NCI-H748 (cell line): ENCODE data around the gene PRSS27.
"Not testable (repeated sequence)": the region's sequence is repeated elsewhere in the genome, so short reads cannot be mapped to it uniquely, and the experiment has no call there.

Source experiments
- DNase-seq: peaks from one replicate; lab custom pipeline; 2025; ENCODE audit not compliant: unreplicated experiment; lab: John Stamatoyannopoulos, UW

Gene PRSS27

DNA sequence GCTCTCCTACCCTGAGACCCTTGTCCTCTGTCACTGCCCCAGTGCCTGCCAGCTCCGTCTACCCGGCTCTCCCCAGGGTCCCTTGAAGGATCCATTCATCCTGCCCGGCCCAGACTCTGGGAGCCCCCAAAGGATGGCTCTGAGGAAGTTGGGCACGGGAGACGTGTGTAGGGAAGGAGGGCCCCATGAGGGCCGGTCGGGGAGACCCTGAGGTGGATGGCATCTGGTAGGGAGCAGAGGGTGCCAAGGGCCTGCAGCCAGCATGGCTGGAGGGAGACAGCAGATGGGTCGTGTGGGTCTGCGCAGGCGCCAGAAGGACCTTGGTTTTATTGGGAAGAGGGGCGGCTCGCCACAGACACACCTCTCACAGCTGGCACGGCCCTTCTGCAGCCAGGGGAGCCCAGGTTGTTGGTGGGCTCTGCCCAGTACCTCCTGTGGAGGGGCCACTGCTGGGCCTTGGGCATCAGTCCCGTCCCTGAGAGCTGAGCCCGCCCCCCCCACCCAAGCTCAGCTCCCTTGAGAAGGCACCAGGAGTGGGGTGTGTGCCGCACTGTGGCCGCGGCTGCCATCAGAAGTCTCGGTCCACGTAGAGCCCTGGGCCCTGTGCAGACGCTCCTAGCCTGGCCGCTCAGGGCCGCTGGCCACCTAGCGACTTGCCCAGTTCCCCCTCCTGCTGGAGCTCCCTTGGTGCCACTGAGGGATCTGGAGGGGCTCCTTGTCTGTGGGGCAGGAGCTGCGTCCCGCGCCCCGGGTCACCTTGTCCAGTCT, 21.7 kb downstream of the PRSS27 start:
- no peak for DNase-seq

DNA sequence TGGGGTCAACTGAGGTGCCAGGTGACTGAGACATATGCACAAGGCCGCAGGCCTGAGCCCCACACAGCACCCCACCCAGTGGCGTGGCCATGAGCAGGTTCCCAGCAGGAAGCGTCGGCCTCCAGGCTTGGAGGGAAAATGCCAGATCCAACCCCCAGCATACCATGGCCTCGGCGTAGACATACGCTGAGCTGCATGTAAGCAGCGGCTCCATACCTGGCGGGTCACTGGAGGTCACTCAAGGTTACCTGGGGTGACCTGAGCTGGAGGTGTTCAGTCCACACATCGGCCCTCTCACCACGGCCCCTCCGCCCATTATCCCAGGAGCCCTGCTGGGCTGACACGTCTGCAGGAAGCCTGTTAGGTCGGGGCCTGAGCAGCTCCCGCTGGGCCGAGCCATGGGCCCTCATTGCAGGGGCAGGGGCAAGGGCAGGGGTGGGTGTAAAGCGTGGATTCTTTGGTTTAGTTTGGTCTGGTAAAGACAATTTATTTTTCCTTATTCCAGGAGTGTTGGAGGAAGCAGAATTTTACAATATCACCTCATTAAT, 22.5 kb downstream of the PRSS27 start:
- no peak for DNase-seq

GRCh38 chr16:2696601-2697250, 23.3 kb downstream of the PRSS27 start:
- not testable (repeated sequence) for DNase-seq

- DNase-seq = no peak
Observed at GRCh38 chr16:2692948-2693651, 26.9 kb downstream of the PRSS27 start.

DNA sequence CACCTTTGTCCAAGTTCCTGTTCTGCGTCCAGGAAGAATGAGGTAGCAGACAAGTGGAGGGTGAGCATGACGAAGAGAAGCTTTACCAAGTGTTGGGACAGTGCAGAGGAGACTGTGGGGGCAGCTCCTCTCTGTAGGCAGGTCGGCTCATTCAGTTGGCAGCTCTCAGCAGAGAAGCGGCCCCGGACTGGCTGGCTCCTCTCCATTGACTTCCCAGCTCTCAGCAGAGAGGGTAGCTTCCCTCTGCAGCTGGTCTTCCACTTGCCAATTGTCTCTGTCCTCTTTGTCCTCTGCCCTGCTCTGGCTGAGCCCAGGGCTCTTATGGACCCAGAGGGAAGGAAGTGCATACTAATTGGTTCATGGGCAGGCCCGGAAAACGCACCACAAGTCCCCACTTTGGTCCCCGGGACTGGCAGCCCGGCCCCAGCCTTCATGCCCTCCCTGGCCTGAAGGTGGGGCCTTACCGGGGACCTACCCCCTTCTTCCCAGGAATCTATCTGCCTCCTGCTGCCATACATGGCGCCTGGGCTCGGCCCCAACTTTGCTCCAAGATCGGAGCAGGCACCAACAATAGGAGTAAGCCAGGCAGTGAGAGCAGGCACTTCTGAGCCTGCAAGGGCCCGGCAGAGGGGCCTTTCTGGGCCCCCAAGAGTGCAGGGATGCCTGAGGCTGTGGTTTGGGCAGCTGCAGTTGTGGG, 27.6 kb downstream of the PRSS27 start:
- no peak for DNase-seq

DNA sequence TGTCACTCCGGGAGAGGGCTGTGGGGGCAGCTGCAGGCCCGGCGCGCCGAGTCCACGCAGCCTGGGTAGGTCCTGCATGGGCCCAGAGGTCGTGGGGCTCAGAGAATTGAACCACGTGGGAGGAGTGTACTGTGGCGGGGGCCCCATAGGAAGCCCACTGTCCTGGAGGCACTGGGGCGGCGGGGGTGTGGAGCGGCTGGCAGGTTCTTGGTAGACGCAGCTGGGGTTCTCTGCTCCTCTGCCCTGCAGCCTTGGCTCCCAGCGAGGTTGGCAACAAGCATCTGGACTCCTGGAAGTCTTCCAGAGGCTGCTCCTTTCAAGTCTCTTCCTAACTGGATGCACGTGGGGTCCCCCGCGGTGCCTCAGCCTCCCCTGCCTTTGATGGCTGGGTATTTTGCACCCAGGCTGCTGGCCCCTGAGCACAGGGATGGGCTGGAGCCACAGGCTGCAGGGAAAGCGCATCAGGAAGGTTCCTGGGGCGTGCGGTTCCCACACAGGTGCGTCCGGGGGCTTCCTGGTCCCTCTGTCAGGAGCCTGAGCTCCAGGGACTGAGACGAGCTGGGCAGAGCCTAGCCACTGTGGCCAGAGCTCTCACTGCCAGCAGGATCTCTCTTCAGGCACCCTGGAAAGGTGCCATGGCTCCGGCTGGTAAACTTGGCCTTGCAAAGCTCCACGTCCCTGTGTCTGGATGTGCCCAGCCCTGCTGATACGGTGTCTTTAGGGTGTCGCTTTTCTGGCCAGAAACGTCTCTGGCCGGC, 28.4 kb downstream of the PRSS27 start:
- no peak for DNase-seq

GRCh38 chr16:2690852-2691251, 29.2 kb downstream of the PRSS27 start:
- DNase-seq = no peak

- no peak for DNase-seq
Observed at GRCh38 chr16:2689968-2690801, 29.8 kb downstream of the PRSS27 start.

GRCh38 chr16:2689422-2689821, 30.6 kb downstream of the PRSS27 start:
- not testable (repeated sequence) for DNase-seq

DNA sequence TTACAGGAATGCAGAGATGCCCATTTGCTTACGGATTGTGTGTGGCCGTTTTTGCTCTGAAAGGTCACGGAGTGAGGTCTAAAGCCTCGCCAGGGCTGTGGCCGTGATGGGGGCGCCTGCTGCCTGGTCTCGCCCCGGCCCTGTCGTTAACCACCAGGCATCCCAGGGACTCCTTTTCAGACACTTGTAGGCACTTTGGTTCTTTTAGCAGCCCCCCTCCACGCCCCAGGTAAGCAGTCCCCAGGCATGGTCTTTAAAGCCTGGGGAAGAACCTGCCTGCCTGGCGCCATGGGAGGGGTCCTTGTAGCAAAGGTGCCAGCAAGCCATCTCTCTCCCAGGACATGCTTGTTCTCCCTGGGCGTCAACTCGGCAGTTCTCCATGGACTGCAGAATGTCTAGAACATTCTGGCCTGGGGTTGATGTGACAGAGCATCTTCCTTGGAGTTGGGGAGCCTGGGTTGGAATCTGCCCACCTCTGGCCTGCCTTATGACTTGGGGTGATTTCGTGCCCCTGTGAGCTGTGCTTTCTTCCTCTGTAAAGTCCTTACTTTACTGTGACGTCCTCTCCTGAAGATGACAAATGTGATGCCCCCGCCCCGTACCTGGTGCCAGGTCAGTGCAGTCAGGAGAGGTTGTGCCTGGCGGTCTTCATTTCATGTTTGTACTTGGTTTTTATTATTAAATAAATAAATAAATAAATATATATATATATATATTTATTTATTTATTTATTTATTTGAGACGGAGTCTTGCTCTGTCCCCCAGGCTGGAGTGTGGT, 32.3 kb downstream of the PRSS27 start:
- no peak for DNase-seq

GRCh38 chr16:2686912-2687507, 33.0 kb downstream of the PRSS27 start:
- no peak for DNase-seq

DNA sequence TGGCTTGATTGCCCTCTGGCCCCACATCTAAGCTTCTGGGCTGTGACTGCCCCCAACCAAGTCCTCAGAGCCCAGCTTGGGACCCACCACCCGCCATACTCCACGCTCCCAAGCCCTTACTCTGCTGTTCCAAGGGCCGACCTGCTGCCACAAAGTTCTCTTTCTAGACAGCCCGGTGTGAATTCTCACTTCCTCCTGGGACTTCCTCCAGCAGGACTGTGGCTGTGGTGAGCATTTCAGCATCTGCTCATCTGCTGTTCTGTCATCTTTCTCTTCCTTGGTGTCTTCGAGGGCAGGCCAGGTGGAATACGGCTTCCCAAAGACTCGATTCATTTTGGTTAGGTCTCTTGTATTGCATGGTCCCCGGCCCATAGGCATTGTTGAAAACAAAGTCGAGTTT, 33.9 kb downstream of the PRSS27 start:
- DNase-seq = not testable (repeated sequence)

DNA sequence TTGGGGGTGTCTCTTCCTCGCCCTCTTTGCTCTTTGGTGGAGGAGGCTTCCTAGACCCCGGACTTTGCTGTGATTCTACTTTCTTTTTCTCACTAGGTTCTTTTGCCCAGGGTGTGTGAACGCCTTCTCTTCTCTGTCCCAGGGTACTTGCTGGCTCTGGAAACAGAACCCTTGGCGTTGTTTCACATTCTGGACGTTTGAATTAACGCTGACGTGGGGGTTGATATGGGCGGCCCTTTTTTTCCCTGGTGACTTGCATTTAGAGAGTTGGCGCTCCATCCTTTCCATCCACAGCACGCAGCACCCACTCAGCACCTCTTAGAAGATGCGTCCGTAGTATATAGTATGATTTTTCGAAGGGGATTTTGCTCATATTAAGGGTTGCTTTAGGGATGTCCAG, 37.0 kb downstream of the PRSS27 start:
- DNase-seq = not testable (repeated sequence)

DNA sequence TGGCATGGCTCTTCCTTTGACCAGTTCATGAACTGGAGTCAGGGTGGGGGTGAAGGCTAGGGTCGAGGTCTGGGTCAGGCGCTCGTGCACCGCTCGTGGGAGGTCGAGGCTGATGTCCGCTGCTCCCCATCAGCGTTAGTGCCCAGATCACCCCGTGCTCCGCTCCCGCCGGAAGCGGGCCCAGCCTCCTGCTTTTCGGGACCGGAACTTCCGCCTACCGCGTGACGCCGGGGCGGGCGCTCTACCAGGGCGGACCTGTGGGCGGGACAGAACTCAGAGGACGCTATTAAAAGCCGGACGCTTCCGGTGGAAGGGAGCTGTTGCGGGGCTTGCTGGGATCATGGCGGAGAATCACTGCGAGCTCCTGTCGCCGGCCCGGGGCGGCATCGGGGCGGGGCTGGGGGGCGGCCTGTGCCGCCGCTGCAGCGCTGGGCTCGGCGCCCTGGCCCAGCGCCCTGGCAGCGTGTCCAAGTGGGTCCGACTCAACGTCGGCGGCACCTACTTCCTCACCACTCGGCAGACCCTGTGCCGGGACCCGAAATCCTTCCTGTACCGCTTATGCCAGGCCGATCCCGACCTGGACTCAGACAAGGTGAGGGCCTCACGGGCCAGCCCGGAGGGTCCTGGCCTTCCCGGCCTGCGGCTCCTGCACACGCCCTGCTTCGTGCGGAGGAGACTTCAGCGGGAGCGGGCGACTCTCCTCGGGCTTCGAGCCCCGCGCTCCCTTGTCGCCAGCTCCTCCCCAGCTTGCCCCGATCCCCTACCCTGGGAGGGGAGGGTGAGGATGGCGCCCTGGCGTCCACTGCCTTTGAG, 37.6 kb downstream of the PRSS27 start, which contains the start of gene KCTD5:
TSS of gene KCTD5 (plus strand) at position 315 of the 813 bp plus-strand sequence. CDS start at position 341, 26 bp downstream.
- peak; percentile 92 for DNase-seq

DNA sequence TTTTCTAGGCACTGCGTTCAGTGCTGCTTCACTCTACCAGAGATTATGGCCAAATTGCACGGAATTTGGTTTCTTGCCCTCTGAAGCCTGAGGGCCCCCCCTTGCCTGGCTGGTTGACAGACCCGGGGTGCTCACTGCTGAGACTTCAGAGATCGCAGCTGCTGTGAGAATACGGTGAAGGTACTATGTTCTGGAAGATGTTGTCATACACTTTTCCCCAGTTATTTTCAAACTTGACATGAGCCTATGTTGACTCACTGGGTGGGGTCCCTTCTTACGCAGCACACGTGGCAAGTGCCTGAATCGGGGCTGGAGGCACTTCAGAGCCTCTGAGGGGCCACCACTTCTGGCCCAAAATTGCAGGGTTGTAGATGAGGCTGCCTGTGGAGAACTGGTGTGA, 39.7 kb downstream of the PRSS27 start:
- not testable (repeated sequence) for DNase-seq

DNA sequence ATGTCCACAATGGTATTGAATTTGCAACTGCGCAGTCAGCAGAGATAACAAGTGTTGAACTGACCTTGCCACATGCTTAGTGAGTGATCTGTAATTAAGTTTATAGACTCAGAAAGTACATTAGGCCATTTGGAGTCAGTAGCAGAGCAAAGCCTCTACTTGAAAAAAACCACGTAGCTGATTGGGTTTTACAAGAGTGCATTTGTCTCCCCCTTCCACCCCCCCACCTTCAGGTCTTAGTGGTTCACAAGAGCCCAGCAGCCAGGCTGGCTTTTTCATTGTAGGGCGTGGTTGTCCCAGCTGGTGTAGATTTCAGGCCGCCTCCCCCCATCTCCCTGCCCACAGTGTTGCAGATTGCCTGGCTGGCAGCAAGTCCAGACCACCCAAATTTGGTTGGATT, 40.1 kb downstream of the PRSS27 start:
- not testable (repeated sequence) for DNase-seq

DNA sequence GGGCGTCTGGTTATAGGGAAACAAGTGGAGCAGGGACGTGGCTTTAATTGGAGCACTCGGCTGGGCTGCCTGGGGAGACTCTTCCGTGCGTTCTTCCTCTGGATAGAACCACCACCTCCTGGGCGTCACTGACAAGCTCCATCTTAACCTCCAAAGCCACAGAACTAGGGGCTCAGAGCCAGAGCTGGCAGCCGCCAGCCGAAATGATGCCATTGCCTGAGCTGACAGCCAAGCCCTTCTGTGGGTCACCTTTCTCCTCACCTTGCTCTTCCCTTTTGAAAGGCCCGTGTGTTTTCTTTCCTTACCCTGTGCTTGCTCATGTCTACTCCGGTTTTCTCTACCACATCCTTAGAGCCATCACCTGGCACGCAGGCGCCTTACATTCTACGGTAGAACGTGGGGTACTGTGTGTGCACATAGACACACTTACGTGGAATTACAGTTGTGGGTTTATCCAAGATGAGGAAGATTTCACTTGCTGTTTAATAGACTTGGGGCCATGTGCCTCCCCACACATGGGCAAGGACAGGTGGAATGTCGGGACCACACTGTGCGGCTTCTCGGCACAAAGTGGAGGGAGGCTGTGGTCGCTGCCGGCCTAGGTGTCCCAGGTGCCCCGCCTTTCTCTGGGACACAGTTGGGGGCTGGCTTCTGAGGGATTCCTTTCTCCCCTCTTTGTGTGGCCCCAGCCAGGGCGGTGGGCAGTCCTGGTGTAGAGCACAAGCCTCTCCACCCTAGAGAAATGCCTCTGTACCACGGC, 41.6 kb downstream of the PRSS27 start:
- not testable (repeated sequence) for DNase-seq
